Left lung (tissue), 10 donors: ENCODE results near the gene GLMN. TPM values are rescaled to one million over a fixed set of nuclear protein-coding genes. Genes with fewer than 3 reads are reported as not detected.

Experiments used
- ATAC-seq: fragments of 200-7000 bp; cut with Tn5 transposase; one replicate; pipeline ENCODE4 v1.9.1; 2020; ENCODE audit warnings: moderate library complexity
- DNase-seq, 4 donors: peaks; one replicate each; pipeline ENCODE4 v3.0.0-alpha.2; 2013 to 2020
- H3K27ac ChIP-seq, 2 donors: fragments of 200-600 bp; sonication (generic) in 1 of 2; one replicate each; pipeline versions ENCODE4 v1.5.0 to v1.8.0; 2020 to 2021
- H3K27me3 ChIP-seq, 2 donors: fragments of 200-600 bp; sonication (generic) in 1 of 2; one replicate each; pipeline versions ENCODE4 v1.5.0 to v1.8.0; 2020 to 2021
- H3K36me3 ChIP-seq, 2 donors: fragments of 200-600 bp; sonication (generic) in 1 of 2; one replicate each; pipeline versions ENCODE4 v1.5.0 to v1.8.0; 2020 to 2021
- H3K4me1 ChIP-seq, 2 donors: fragments of 200-600 bp; one replicate each; pipeline ENCODE4 v1.8.0; 2021
- H3K4me3 ChIP-seq, 2 donors: fragments of 200-600 bp; sonication (generic) in 1 of 2; one replicate each; pipeline versions ENCODE4 v1.5.0 to v1.8.0; 2020 to 2021; ENCODE audit warnings: mild to moderate bottlenecking in 1 of 2
- H3K9me3 ChIP-seq, 2 donors: fragments of 200-600 bp; sonication (generic) in 1 of 2; one replicate each; pipeline versions ENCODE4 v1.5.0 to v1.8.0; 2020 to 2021
- intact Hi-C, 2 donors: fragments of 100-400 bp; cut with DNase I; formaldehyde crosslinking; loops; one replicate each; pipeline versions ENCODE4 v1.11.2 to v1.14.2; 2022
- polyA plus RNA-seq, 6 donors: library from polyadenylated mRNA; unstranded; fragments of 120-200 nt; gene quantifications; one replicate each; pipeline ENCODE4 v1.2.1, GENCODE V29; 2013; ENCODE audit not compliant: insufficient read length in 6 of 6
- total RNA-seq, 2 donors: library from RNA; stranded (reverse); fragmentation: NEBNext Ultra II Directional; extraction: Animal tissue kit (Norgen Biotek cat#: 25700); gene quantifications; one replicate each; pipeline ENCODE4 v1.2.1, GENCODE V29; 2021
- TF ChIP-seq, protein P1 (sequence below), 2 donors: fragments of 200-600 bp; sonication (generic) in 1 of 2; IDR thresholded peaks; one replicate each; pipeline versions ENCODE4 v1.5.0 to v1.8.0; 2021; ENCODE audit warnings: antibody characterized with exemption in 2 of 2
- donor health status: DM: no; HTN: yes; CAD: no.
- donor health status: DM: no; HTN: no; CAD: no.

The GLMN gene
- total and polyA plus RNA-seq, 8 donors, result 5.9 to 39.1 (median 27.2) TPM

DNA sequence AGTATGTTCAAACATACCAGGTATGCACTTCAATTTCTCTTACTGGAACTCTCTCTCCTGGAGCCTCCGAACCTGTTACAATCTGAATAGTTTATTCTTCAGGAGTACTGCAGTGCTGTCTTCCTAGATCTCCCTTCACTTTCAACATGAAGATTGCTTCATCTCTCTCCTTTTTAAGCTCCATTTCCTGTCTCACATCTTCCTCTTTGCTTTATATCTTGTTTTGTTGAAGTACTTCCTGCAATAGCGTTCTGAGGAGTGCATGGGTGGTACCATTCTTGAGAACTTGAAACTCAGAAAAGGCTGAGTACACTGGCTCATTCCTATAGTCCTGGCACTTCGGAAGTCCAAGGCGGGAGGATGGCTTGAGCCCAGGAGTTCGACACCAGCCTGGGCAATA lies 96.8 kb downstream of the GLMN start:
- peak; percentile 66 for ATAC-seq
- no peak for DNase-seq
- intact Hi-C loops, result no loop called here
- Histone ChIP-seq H3K27ac (no peak overlapping the region), H3K4me3 (no peak overlapping the region), H3K36me3 (no peaks in the 10 kb centered on the region), H3K27me3 (no peaks in the 10 kb centered on the region), H3K4me1 (no peaks in the 10 kb centered on the region), H3K9me3 (peaks cover 0 to 10% of the 10 kb centered on the region in 2 donors)
- TF ChIP-seq, protein P1, sequence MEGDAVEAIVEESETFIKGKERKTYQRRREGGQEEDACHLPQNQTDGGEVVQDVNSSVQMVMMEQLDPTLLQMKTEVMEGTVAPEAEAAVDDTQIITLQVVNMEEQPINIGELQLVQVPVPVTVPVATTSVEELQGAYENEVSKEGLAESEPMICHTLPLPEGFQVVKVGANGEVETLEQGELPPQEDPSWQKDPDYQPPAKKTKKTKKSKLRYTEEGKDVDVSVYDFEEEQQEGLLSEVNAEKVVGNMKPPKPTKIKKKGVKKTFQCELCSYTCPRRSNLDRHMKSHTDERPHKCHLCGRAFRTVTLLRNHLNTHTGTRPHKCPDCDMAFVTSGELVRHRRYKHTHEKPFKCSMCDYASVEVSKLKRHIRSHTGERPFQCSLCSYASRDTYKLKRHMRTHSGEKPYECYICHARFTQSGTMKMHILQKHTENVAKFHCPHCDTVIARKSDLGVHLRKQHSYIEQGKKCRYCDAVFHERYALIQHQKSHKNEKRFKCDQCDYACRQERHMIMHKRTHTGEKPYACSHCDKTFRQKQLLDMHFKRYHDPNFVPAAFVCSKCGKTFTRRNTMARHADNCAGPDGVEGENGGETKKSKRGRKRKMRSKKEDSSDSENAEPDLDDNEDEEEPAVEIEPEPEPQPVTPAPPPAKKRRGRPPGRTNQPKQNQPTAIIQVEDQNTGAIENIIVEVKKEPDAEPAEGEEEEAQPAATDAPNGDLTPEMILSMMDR (IDR thresholded peaks at IDR 0.05), result no peak

Other genes with a start within 250 kb of the GLMN start
- not detected for gene SETSIP, start 223.6 kb downstream of the GLMN start, total RNA-seq
- gene SETSIP, start 223.6 kb downstream of the GLMN start, polyA plus RNA-seq, result 1 to 10 TPM in 2 of 6 donors, under 1 TPM in 4; 0.29 to 1.8 (median 0.64) TPM
- gene BTBD8, start 218.6 kb downstream of the GLMN start, total RNA-seq, result 1 to 10 TPM; 2.1 to 4.8 TPM
- 10 to 100 TPM in 3 of 6 donors, 1 to 10 TPM in 3; 7.9 to 12.1 (median 9.5) TPM for gene BTBD8, start 218.6 kb downstream of the GLMN start, polyA plus RNA-seq
- gene C1orf146, start 81.1 kb downstream of the GLMN start, total RNA-seq, result not detected
- under 1 TPM in 4 of 6 donors, not detected in 2; 0.24 to 0.58 (median 0.34) TPM for gene C1orf146, start 81.1 kb downstream of the GLMN start, polyA plus RNA-seq
- 10 to 100 TPM; 19.3 to 22.7 TPM for gene RPAP2, start 72 bp upstream of the GLMN start, total RNA-seq
- 10 to 100 TPM; 27.0 to 33.8 (median 31.2) TPM for gene RPAP2, start 72 bp upstream of the GLMN start, polyA plus RNA-seq
- gene GFI1, start 187.9 kb upstream of the GLMN start, total RNA-seq, result 1 to 10 TPM; 1.3 to 2.0 TPM
- under 1 TPM; 0.32 to 0.77 (median 0.54) TPM for gene GFI1, start 187.9 kb upstream of the GLMN start, polyA plus RNA-seq